Neural cell (in vitro differentiated cells): ENCODE measurements around the gene GRK3.

Experiments
- EP300 ChIP-seq: fragments of 450-650 bp; conservative IDR thresholded peaks from 2 replicates; pipeline ENCODE4 v1.6.1; 2014; ENCODE audit warnings: antibody characterized with exemption, mild to moderate bottlenecking, moderate library complexity; ENCODE audit not compliant: poor library complexity, severe bottlenecking
- EZH2 ChIP-seq: fragments of 200-600, 300-800 bp; shearing (Covaris generic), sonication (generic); IDR thresholded peaks from 2 replicates; pipeline ENCODE4 v1.6.1; 2014; ENCODE audit warnings: antibody characterized with exemption, low read length, borderline replicate concordance, mild to moderate bottlenecking; ENCODE audit not compliant: insufficient read depth, poor library complexity, severe bottlenecking
- POLR2AphosphoS5 ChIP-seq: IDR thresholded peaks from 2 replicates; pipeline ENCODE4 v1.6.1; 2012
- SMC3 ChIP-seq: fragments of 450-650 bp; conservative IDR thresholded peaks from 2 replicates; pipeline ENCODE4 v1.6.1; 2014; ENCODE audit warnings: antibody characterized with exemption, mild to moderate bottlenecking, moderate library complexity; ENCODE audit not compliant: poor library complexity
- TF ChIP-seq, protein P1 (sequence below): IDR thresholded peaks from 2 replicates; pipeline ENCODE4 v1.6.1; 2012; ENCODE audit warnings: borderline replicate concordance
- TF ChIP-seq, protein P2 (sequence below): fragments of 450-650 bp; IDR thresholded peaks from 2 replicates; pipeline ENCODE4 v1.5.1; 2014; ENCODE audit warnings: antibody characterized with exemption, mild to moderate bottlenecking, moderate library complexity; ENCODE audit not compliant: poor library complexity, severe bottlenecking

DNA sequence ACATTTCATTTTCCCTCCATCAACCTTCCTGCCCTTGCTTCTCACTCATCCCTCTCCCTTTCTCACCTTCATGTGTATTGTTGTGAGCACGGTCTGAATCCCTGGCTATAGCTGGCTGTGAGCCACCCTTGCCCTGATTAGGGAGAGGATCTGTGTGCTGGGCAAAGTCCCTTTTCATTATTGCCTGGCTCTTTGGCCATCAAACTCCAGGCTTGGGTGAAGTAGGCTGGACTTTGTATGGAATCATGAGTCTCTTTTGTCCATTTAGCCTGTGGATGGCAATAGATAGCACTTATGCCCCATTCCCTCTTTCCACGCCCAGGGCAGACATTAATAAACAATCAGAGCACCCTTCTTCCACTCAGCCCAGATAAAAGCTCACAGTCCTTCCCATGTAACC lies 184.2 kb downstream of the GRK3 start:
- TF ChIP-seq, protein P1, sequence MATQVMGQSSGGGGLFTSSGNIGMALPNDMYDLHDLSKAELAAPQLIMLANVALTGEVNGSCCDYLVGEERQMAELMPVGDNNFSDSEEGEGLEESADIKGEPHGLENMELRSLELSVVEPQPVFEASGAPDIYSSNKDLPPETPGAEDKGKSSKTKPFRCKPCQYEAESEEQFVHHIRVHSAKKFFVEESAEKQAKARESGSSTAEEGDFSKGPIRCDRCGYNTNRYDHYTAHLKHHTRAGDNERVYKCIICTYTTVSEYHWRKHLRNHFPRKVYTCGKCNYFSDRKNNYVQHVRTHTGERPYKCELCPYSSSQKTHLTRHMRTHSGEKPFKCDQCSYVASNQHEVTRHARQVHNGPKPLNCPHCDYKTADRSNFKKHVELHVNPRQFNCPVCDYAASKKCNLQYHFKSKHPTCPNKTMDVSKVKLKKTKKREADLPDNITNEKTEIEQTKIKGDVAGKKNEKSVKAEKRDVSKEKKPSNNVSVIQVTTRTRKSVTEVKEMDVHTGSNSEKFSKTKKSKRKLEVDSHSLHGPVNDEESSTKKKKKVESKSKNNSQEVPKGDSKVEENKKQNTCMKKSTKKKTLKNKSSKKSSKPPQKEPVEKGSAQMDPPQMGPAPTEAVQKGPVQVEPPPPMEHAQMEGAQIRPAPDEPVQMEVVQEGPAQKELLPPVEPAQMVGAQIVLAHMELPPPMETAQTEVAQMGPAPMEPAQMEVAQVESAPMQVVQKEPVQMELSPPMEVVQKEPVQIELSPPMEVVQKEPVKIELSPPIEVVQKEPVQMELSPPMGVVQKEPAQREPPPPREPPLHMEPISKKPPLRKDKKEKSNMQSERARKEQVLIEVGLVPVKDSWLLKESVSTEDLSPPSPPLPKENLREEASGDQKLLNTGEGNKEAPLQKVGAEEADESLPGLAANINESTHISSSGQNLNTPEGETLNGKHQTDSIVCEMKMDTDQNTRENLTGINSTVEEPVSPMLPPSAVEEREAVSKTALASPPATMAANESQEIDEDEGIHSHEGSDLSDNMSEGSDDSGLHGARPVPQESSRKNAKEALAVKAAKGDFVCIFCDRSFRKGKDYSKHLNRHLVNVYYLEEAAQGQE, result no peak
- TF ChIP-seq EZH2, result no peak
- TF ChIP-seq POLR2AphosphoS5, result no peak
- TF ChIP-seq, protein P2, sequence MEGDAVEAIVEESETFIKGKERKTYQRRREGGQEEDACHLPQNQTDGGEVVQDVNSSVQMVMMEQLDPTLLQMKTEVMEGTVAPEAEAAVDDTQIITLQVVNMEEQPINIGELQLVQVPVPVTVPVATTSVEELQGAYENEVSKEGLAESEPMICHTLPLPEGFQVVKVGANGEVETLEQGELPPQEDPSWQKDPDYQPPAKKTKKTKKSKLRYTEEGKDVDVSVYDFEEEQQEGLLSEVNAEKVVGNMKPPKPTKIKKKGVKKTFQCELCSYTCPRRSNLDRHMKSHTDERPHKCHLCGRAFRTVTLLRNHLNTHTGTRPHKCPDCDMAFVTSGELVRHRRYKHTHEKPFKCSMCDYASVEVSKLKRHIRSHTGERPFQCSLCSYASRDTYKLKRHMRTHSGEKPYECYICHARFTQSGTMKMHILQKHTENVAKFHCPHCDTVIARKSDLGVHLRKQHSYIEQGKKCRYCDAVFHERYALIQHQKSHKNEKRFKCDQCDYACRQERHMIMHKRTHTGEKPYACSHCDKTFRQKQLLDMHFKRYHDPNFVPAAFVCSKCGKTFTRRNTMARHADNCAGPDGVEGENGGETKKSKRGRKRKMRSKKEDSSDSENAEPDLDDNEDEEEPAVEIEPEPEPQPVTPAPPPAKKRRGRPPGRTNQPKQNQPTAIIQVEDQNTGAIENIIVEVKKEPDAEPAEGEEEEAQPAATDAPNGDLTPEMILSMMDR, result no peak
- no peak for TF ChIP-seq EP300
- TF ChIP-seq SMC3, result no peak
